Vagina (tissue), 2 donors: Measurements from ENCODE around the gene MYLIP.

Source experiments
- CTCF ChIP-seq, 3 experiments: fragments of 450-650 bp in 2 of 3; fragments of 200-600 bp in 1 of 3; sonication (generic) in 1 of 3; IDR thresholded peaks; one replicate each; pipeline ENCODE4 v1.5.1; 2017 to 2019; ENCODE audit warnings: antibody characterized with exemption in 3 of 3, mild to moderate bottlenecking in 2 of 3, moderate library complexity in 2 of 3
- POLR2A ChIP-seq, 2 donors: fragments of 450-650 bp; IDR thresholded peaks; one replicate each; pipeline ENCODE4 v1.6.1; 2017; ENCODE audit warnings: antibody characterized with exemption in 2 of 2, mild to moderate bottlenecking in 2 of 2, moderate library complexity in 2 of 2

DNA sequence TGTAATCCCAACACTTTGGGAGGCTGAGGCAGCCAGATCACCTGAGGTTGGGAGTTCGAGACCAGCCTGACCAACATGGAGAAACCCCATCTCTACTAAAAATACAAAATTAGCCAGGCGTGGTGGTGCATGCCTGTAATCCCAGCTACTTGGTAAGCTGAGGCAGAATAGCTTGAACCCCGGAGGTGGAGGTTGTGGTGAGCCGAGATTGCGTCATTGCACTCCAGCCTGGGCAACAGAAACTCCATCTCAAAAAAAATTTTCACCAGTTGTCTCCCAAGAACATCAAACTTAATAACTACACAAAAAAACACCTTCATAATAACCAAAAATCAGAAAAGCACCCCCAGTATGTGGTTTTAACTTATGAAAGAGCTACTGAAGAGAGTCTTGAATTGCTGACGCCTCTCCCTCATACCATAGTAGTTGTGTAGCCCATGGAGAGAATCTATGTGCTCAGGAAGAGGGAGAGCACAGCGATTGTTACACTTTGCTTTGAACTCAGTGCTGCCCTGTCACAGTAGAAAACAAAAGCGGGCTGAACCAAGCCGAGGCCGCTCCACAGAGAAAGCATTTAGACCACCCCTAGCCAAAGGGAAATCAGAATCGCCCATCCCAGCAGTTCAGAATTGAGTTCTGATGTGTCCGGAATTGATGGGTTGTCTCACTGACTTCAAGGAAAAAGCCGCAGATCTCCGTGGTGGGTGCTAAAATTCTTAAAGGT is 67.5 kb downstream of the MYLIP start:
- no peak for TF ChIP-seq CTCF (IDR thresholded peaks at IDR 0.05)
- TF ChIP-seq POLR2A (IDR thresholded peaks at IDR 0.05), result no peak
